NCI-H2227 treated with DMSO at 0.1 percent for 48 hours (cell line): ENCODE measurements around the gene TRIM9.
A peak's percentile ranks its signal among the peaks of the same experiment; 100 is the strongest.

Experiments used
- DNase-seq: peaks from one replicate; lab custom pipeline; 2025; lab: John Stamatoyannopoulos, UW

The TRIM9 gene

DNA sequence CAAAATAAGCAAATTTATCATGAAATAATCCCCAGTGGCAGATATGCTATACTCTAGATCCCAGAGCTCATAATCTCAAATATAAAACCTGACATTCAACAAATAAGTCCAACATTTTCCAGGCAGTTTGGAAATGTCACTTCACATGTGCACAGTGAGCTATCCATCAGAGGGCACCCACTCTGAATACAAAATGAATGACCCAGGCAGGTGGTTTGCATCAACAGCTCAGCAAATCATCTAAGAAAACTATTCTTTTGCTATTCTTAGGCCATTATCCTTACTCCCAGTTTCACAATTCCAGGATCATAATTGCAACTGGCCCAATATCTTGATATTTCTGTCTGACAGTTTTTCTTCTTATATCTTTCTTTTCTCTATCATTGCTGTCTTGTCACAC is 38.5 kb downstream of the TRIM9 start:
- no peak for DNase-seq

- DNase-seq = no peak
Observed at GRCh38 chr14:51053157-51053556, 41.7 kb downstream of the TRIM9 start.

DNA sequence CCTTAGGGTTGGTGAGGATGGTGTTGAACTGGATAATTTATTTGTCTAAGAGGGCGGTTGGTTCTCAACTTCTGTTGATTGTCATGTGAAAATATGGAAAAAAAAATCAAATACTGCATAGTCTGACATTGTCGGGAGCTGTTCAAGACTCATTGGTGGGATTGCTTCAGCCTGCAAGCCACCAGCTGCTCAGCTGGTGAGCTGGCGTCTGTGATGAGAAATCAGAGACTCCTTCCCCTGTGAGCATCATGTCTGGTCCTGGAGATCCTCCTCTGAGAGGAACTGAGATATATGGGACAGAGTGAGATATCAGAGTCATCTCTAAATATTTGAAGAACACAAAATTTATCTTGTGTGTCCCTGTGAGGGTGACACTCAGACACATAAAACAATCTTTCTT is 49.9 kb downstream of the TRIM9 start:
- no peak for DNase-seq

DNA sequence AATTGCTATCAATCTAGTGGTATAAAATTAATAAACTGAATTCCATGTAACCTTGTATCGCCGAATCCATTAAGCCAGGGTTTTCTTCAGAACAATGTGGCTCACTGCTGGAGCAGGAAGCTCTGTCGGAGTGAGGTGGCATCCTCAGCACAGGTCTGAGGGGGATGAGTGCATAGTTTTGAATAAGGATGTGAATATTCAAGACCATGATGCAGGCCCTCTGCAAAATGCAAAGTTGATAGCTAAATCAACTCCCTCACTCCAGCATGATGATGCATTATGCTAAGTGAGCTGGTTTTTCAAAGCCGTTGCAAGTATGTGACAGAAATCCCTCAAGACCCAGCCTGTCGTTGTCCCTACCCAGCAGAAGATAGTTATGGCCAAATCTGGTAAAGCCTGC is 53.0 kb downstream of the TRIM9 start:
- no peak for DNase-seq

GRCh38 chr14:51041108-51041531 is 53.8 kb downstream of the TRIM9 start:
- DNase-seq = peak; percentile 59

DNA sequence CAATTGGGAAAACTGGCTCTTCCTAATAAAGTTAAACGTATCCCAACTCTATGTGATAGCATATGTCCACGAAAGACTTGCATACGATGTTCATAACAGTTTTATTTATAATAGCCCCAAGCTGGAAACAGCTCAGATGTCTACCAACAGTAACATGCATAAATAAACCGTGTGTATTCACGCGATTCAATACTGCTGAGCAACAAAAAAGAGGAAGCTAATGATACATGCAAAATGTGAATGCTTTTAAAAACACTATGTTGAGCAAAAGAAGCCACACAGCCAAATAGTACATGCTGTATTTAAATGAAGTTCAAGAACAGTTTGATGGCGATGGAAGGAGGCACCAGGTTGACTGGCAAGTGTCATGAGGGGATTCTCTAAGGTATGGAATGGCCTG is 55.7 kb downstream of the TRIM9 start:
- DNase-seq = no peak

- no peak for DNase-seq
Observed at GRCh38 chr14:51035611-51036192, 59.2 kb downstream of the TRIM9 start.

GRCh38 chr14:51028851-51029754 is 65.8 kb downstream of the TRIM9 start:
- DNase-seq = no peak

DNA sequence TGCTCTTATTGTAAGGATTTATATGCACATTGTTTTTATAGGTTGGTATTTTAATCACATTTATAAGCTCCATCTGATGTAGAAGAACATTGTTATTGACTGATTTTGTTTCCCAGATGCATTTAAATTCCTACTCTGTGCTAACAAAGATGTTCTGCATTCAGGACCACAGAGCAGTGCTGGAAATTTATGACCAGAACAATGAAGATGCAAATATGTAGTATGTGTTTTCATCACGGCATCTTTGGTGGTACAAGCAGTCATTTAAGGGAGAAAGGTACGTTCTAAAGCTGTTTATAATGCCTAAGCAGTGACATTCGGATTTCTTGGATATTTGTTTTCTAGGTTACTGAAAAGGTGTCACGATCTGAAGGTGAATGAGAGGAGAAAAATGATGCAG is 66.5 kb downstream of the TRIM9 start:
- DNase-seq = no peak

- DNase-seq = peak; percentile 90
Observed at GRCh38 chr14:51024377-51024776, 70.5 kb downstream of the TRIM9 start.

DNA sequence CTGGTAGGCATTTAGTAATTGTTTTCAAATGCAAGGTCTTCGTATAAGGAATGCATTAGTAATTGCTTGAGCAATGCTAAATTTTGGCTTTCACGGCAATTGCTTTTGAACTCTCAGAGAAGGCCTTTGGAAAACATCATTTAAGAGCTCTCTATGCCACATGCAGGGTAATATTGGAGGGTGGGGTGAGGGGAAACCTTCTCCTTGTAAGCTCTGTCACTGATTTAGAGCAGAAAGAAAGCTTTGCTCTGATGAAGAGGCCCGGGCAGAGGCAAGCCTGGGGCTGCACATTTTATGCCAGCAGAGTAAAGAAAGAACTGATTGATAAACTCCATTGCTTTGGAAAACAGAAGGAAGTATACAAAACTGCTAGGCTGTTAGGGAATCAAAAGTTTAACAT is 70.9 kb downstream of the TRIM9 start:
- peak; percentile 87 for DNase-seq

- no peak for DNase-seq
Observed at GRCh38 chr14:51022769-51023168, 72.1 kb downstream of the TRIM9 start.

DNA sequence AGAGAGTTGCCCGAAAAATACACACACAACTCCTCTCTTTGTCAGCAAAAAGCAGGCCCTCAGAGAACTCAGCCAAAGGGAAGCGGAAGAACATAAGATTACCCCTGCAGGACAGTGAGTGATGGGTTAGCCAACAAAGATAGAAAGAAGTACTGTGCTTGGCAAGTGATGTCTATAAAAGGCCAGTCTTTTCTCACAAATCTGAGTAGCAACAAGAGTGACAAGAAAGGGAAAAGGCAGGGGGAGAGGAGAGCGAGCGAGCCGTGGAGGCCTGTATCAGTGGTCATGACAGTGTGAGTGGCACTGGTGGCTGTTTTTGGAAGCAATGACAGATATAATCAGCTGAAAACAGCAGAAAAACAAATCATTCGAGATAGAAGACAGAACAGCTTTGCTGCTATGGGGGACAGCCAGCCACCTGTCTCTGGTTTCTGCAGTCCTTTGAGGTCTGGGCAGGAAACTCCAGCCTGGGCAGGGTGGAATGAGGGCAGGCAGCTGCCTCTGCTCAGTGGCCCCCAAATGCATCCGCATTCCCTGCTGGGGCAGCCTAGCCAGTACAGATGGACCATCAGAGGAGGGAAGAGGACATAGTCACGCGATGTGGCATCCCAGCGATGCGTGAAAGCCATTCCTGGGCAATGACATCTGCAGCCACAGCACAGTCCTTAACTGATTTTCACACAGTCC is 74.7 kb downstream of the TRIM9 start:
- no peak for DNase-seq

DNA sequence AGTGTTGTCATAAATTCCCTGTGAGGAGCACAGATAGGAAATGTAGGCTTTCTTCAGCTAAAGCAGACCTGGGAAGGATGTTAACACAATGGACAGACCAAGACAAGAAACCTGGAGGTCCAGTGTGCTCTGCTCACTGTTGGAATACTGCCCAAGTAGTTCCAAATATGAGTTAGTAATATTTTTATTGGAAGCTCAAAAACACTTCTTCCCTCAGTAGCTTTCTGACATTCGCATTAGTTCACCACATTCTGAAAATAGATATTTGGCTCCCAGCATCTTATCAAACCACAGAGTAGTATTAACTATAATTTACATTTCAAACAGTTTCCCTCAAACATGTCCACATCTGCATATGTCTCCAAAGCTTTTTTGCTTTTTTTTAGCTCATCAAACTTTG is 75.8 kb downstream of the TRIM9 start:
- no peak for DNase-seq

DNA sequence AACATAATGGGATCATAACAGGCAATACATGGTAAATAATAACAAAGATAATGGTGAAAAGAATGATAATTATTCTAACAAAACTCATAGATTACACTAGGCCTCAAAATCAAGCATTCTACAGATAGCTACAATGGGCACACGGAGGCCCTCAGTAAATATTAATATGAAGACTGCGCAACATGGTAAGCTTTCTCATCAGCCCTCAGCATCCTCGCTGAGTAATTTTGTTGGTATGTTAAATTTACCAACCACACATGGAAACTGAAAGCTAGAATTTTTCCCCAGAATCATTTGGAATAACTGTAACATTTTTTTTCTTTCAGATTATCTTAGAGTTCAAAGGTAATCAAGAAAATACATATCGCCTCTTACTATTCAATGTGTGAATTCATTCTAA is 76.4 kb downstream of the TRIM9 start:
- no peak for DNase-seq

- no peak for DNase-seq
Observed at GRCh38 chr14:51014625-51015024, 80.3 kb downstream of the TRIM9 start.

DNA sequence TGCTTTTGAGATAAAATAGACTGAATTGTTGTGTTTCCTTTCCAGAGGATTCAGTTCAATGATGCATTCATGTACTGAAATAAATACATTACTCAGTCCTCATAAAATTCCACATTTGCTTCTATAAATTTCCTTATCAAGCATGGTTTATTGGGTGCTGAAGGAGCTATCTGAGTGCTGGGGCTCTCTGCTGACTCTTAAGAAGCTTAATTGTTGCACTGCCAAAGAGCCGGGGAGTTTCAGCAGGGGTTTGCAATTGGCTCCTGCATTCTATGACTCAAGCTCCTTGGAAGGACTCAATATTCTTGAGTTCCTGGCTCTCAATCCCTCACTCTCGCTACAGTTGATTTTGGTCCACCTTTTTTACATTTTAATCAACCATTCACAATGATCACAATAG is 80.8 kb downstream of the TRIM9 start:
- no peak for DNase-seq

- DNase-seq = no peak
Observed at GRCh38 chr14:51012055-51012454, 82.8 kb downstream of the TRIM9 start.

DNA sequence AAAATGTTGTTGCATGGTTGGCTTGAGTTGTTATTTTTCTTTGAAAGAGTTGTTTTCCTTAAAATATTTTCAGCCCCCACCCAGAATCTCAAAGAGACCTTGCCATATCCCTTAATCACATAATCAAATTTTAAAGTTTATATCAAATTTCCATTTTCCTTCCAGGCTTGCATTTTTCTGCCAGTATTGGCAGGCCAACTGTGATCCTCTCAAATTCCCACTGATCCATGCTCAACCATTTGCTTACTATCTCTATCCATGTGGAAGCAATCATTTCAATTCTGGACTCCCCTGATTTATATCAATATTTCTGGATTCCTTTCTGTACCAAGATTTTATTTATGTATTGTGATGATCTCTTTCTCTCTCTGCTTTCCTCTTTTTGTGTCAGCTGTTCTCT is 86.5 kb downstream of the TRIM9 start:
- DNase-seq = no peak

- peak; percentile 64 for DNase-seq
Observed at GRCh38 chr14:51006781-51007211, 88.1 kb downstream of the TRIM9 start.

- no peak for DNase-seq
Observed at GRCh38 chr14:51006324-51006723, 88.6 kb downstream of the TRIM9 start.

DNA sequence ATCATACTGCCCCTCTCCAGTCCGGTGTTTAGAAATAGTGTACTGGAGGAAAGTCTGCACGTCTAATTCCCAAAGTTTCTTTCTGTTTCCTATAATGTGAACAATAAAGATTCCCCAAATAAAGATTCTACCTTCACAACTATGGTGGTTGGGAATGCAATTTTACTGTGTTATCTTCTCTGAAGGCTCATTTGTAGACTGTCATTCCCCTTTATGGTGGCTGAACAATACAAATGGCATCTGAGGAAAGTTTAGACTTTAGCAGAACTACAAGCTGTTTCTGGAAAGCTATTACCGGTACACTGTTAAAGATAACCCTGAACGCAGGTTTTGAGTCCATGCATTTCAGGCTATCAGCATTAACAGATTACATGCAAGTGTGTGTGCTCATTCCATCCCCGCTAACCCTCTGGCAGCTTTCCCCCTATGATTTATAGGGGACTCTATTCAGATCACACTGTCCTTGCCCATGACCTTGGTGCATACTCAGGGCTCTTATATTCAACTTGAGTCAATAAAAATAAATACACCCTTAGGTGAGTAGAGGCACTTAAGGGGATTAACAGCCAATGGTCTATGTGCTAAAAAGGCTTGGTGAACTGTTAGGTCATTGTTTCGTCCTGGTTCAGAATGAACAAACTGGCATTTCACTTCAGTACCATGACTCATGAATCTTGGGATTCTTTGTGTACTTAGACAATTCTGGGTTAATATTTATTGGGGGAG is 89.9 kb downstream of the TRIM9 start:
- peak; percentile 85 for DNase-seq
